ENCODE data around the gene DENND1A.

- TF ChIP-seq IRF2 (CRISPR knock-in tag; IDR thresholded peaks at IDR 0.05; ENCODE audit: borderline replicate concordance, low read depth), result no peak
- TF ChIP-seq MAX (CRISPR knock-in tag; IDR thresholded peaks at IDR 0.05), result no peak
- no peak for TF ChIP-seq CTCF (IDR thresholded peaks at IDR 0.05)
- TF ChIP-seq, protein P1, sequence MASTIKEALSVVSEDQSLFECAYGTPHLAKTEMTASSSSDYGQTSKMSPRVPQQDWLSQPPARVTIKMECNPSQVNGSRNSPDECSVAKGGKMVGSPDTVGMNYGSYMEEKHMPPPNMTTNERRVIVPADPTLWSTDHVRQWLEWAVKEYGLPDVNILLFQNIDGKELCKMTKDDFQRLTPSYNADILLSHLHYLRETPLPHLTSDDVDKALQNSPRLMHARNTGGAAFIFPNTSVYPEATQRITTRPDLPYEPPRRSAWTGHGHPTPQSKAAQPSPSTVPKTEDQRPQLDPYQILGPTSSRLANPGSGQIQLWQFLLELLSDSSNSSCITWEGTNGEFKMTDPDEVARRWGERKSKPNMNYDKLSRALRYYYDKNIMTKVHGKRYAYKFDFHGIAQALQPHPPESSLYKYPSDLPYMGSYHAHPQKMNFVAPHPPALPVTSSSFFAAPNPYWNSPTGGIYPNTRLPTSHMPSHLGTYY (CRISPR knock-in tag; IDR thresholded peaks at IDR 0.05), result no peak
- TF ChIP-seq, protein P2, sequence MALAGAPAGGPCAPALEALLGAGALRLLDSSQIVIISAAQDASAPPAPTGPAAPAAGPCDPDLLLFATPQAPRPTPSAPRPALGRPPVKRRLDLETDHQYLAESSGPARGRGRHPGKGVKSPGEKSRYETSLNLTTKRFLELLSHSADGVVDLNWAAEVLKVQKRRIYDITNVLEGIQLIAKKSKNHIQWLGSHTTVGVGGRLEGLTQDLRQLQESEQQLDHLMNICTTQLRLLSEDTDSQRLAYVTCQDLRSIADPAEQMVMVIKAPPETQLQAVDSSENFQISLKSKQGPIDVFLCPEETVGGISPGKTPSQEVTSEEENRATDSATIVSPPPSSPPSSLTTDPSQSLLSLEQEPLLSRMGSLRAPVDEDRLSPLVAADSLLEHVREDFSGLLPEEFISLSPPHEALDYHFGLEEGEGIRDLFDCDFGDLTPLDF (CRISPR knock-in tag; IDR thresholded peaks at IDR 0.05), result no peak
- TF ChIP-seq, protein P3, sequence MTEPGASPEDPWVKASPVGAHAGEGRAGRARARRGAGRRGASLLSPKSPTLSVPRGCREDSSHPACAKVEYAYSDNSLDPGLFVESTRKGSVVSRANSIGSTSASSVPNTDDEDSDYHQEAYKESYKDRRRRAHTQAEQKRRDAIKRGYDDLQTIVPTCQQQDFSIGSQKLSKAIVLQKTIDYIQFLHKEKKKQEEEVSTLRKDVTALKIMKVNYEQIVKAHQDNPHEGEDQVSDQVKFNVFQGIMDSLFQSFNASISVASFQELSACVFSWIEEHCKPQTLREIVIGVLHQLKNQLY (CRISPR knock-in tag; IDR thresholded peaks at IDR 0.05), result no peak
- no peak for TF ChIP-seq ZNF138 (CRISPR knock-in tag; conservative IDR thresholded peaks at IDR 0.05)
- no peak for TF ChIP-seq ATF1 (CRISPR knock-in tag; IDR thresholded peaks at IDR 0.05)
- TF ChIP-seq FOXJ3 (CRISPR knock-in tag; IDR thresholded peaks at IDR 0.05; ENCODE audit: borderline replicate concordance), result no peak
- TF ChIP-seq RELA (CRISPR knock-in tag; IDR thresholded peaks at IDR 0.05; ENCODE audit: borderline replicate concordance), result no peak
These were observed 57.2 kb downstream of the DENND1A start for GRCh38 chr9:123872710-123873109.
